AG04449 (cell line): ENCODE measurements around the gene OARD1.

Source experiments
- CTCF ChIA-PET: fragments of 350-600 bp; formaldehyde crosslinking; extraction: SDS; loops from one replicate; lab custom pipeline; 2021; ENCODE audit warnings: antibody characterized with exemption; lab: Yijun Ruan, JAX
- POLR2A ChIA-PET: fragments of 400-600, 350-600 bp; formaldehyde crosslinking; extraction: SDS; loops from one replicate; lab custom pipeline; 2020; ENCODE audit warnings: antibody characterized with exemption, inconsistent platforms; lab: Yijun Ruan, JAX
- DNase-seq: peaks from one replicate; pipeline ENCODE4 v3.0.0-alpha.2; 2010; ENCODE audit warnings: low read depth, low spot score
- H3K4me3 ChIP-seq: 2 replicates; pipeline ENCODE4 v1.5.1; 2011; ENCODE audit warnings: low read depth, mild to moderate bottlenecking, control low read depth, low read length
- TF ChIP-seq, protein P1 (sequence below): IDR thresholded peaks from one replicate; pipeline ENCODE4 v1.5.1; 2011; ENCODE audit warnings: mild to moderate bottlenecking, moderate library complexity, low read length, control low read depth, inconsistent platforms; ENCODE audit not compliant: insufficient read depth; ENCODE audit errors: missing control alignments

The OARD1 gene

DNA sequence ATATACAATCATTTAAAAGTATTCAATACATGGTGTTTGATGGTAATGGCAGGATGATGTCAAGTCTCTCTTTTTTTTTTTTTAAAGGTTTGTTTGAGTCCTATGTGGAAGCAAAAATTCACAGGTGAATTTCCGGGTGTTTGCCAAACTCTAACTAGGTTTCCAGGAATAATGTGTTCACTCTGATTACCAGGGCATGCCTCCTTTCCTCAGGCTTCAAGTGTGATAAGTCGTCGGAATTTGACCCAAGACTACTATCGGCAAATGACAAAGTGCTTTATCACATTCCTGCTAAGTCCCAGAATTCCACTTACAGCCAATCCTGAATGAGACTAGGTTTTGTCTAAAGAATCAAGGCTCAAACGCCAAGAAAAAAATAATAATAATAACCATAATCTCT, 7.3 kb downstream of the OARD1 start:
- DNase-seq, result no peak
- ChIA-PET POLR2A (no interaction called here), CTCF (interaction anchor here (1.0 to 1.8 kb wide), 3 partner anchors 27 to 171 kb away, joined by 3 to 6 read pairs (median 3); no protein-coding TSS in a partner anchor)
- TF ChIP-seq, protein P1, sequence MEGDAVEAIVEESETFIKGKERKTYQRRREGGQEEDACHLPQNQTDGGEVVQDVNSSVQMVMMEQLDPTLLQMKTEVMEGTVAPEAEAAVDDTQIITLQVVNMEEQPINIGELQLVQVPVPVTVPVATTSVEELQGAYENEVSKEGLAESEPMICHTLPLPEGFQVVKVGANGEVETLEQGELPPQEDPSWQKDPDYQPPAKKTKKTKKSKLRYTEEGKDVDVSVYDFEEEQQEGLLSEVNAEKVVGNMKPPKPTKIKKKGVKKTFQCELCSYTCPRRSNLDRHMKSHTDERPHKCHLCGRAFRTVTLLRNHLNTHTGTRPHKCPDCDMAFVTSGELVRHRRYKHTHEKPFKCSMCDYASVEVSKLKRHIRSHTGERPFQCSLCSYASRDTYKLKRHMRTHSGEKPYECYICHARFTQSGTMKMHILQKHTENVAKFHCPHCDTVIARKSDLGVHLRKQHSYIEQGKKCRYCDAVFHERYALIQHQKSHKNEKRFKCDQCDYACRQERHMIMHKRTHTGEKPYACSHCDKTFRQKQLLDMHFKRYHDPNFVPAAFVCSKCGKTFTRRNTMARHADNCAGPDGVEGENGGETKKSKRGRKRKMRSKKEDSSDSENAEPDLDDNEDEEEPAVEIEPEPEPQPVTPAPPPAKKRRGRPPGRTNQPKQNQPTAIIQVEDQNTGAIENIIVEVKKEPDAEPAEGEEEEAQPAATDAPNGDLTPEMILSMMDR, result no peak
- H3K4me3 ChIP-seq, result no peak overlapping the region

DNA sequence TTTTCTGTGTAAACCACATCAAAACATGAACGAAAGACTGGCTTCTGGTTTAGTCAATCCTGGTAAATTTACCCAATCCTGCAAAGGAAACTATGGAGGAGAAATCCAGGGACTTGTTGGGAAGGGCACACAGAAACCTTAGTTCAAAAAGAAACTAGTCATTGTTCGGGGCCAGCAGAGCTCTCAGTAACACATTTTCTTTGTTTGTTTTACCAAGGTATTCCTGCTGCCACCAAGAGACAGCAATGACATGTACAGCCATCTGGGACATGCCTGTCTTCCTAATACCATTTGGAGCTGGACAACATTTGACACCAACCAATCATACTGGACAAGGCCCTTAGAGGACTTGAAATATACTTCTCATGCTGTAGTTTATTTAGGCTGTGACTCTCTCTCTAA, 8.3 kb downstream of the OARD1 start:
- H3K4me3 ChIP-seq, result no peak overlapping the region
- TF ChIP-seq, protein P1, result no peak
- POLR2A ChIA-PET, result interaction anchor here (0.6 kb wide), 1 partner anchor 69 kb away, joined by 3 read pairs; no protein-coding TSS in a partner anchor
- CTCF ChIA-PET, result interaction anchor here (1.2 to 2.1 kb wide), 4 partner anchors 26 to 514 kb away, joined by 3 to 6 read pairs (median 4); no protein-coding TSS in a partner anchor
- no peak for DNase-seq

DNA sequence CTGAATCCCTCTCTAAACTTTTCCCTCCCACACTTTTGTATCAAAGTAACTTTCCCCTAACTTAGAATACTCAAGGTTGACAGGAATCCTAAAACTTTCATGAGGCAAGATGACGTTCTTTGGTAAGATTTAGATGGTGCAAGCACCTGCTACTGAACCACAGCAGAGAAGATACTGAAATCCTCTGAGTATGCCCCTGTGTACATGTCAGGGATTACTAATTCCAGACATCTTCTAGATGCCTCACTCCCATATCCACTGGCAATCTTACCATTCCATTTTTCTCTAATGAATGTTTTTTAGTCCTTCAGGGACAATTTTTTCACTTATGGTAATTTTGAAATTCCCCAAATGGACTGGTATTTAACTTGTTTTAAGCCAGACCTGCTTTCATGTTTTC, 10.1 kb downstream of the OARD1 start:
- H3K4me3 ChIP-seq, result no peak overlapping the region
- POLR2A ChIA-PET, result no interaction called here
- DNase-seq, result no peak
- TF ChIP-seq, protein P1, result no peak
- CTCF ChIA-PET, result interaction anchor here (1.5 to 4.0 kb wide), 4 partner anchors 8 to 512 kb away, joined by 5 to 37 read pairs (median 8); partner anchors contain the start of gene UNC5CL

DNA sequence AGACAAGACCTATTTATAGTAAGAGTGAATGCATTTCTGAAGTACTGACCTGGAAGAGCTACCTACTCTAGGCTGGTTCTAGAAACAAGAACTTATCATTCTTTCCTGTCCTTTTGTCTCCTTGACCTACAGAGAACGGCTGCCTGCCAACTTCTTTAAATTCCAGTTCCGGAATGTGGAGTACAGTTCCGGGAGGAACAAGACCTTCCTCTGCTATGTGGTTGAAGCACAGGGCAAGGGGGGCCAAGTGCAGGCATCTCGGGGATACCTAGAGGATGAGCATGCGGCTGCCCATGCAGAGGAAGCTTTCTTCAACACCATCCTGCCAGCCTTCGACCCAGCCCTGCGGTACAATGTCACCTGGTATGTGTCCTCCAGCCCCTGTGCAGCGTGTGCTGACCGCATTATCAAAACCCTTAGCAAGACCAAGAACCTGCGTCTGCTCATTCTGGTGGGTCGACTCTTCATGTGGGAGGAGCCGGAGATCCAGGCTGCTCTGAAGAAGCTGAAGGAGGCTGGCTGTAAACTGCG, 10.9 kb downstream of the OARD1 start:
- TF ChIP-seq, protein P1, result no peak
- no peak overlapping the region for H3K4me3 ChIP-seq
- ChIA-PET CTCF (interaction anchor here (0.8 to 4.0 kb wide), 6 partner anchors 8 to 165 kb away, joined by 3 to 37 read pairs (median 6); partner anchors contain the start of gene UNC5CL), POLR2A (no interaction called here)
- DNase-seq, result no peak

DNA sequence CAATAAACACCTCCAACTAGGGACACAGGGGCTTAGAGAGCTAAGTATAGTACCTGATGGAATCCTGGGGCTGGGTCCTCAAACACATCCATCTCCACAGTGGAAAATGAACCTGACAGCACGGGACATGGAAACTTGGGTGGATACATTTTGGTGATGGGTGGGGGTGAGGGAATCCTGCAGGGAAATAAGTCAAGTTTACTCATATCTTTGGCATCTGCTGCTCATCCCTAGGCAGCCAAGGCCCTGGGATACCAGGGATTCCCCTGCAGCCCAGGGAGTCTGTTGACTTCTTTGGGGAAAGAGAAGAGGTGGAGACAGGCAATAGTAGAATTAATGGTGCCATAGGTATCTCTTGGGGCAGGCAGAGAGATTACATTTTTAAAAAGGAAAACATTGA, 12.6 kb downstream of the OARD1 start:
- CTCF ChIA-PET, result interaction anchor here (1.4 to 4.0 kb wide), 4 partner anchors 10 to 33 kb away, joined by 3 to 37 read pairs (median 6); no protein-coding TSS in a partner anchor

DNA sequence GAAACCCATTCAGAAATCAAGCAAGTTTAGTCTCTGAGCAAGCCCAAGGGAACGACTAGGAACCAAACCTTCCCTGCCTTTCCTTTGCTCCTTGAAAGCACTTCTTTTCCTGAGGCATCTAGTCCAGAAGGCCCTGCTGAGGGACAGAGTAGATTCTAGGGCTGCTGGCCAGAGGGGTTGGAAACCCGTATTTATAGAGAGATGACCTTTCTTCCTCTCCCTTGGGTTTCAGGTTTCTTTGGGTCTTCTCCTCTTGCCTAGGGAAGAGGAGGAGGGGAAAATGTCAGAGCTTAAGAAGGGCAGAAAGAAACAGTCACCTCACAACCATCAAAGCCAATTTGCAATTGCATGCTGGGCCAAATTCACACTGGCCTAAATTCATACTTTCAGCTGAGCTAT, 13.4 kb downstream of the OARD1 start:
- no peak for DNase-seq
- ChIA-PET POLR2A (no interaction called here), CTCF (interaction anchor here (0.7 to 4.0 kb wide), 5 partner anchors 10 to 32 kb away, joined by 3 to 37 read pairs (median 5); no protein-coding TSS in a partner anchor)
- TF ChIP-seq, protein P1, result no peak
- no peak overlapping the region for H3K4me3 ChIP-seq

More for the DNA sequence above, 12.6 kb downstream of the OARD1 start:
- DNase-seq, result no peak
- no peak overlapping the region for H3K4me3 ChIP-seq
- TF ChIP-seq, protein P1, result no peak
- POLR2A ChIA-PET, result no interaction called here
